ENCODE data around the gene CCL24. TPM values are rescaled to one million over a fixed set of nuclear protein-coding genes. Genes with fewer than 3 reads are reported as not detected.

The CCL24 gene
- 0.44 TPM in 1 of 2 replicates, not detected in the other for total RNA-seq

GRCh38 chr7:75813781-75814236 lies at the start of gene CCL24:
TSS of gene CCL24 (minus strand) at chr7:75813806. CDS start at chr7:75813715, 91 bp downstream.

DNA sequence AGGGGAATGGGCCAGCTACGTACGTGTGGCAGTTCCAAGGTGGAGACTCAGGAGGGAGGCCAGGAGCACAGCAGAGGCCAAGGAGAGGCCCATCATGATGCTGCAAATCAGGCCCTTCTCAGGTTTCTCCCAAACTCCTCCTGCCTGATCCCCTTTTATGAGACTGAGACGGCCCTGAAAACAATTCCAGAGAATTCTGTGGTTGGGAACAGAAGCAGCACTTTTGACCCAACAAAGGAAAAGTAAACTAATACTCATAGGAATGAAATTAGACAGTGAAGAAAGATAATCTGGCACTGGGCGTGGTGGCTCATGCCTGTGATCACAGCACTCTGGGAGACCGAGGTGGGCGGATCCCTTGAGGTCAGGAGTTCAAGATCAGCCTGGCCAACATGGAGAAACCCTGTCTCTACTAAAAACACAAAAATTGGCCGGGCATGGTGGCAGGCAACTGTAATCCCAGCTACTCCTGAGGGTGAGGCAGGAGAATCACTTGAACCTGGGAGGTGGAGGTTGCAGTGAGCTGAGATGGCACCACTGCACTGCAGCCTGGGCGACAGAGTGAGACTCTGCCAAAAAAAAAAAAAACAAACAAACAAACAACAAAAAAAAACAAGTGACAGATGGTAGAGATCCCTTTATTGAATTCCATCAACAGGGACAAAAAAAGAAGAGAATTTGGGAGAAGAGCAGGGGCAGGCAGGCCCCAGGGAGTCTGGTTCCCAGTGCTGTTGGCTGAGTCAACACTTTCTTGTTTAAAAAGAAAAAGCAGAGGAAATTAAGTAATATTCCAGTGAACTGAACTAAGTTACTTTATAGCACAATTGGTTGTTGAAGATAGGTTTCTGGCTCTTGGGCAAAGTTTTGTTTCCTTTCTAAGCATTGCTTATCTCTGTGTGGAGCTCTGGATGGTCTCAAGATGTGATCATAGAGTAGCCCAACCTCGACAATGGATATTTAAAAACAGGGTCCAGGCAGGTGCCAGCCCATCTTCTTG lies 41.2 kb downstream of the CCL24 start, which contains the start of gene CCL26:
TSS of gene CCL26 (minus strand) at position 131 of the 997 bp plus-strand sequence. CDS start at position 96, 35 bp downstream.

Other genes with a start within 250 kb of the CCL24 start
- 18.4 and 22.3 TPM in 2 replicates for gene HIP1, start 74.9 kb downstream of the CCL24 start, total RNA-seq
- 0.88 TPM in 1 of 2 replicates, not detected in the other for gene CCL26, start 41.6 kb downstream of the CCL24 start, total RNA-seq
- 35.4 and 87.5 TPM in 2 replicates for gene RHBDD2, start 65.2 kb upstream of the CCL24 start, total RNA-seq
- gene POR, start 101.3 kb upstream of the CCL24 start, total RNA-seq: 70.2 and 158 TPM in 2 replicates
- gene TMEM120A, start 180.8 kb upstream of the CCL24 start, total RNA-seq: 19.0 and 38.7 TPM in 2 replicates
- gene STYXL1, start 234.2 kb upstream of the CCL24 start, total RNA-seq: 45.7 and 54.7 TPM in 2 replicates
- 47.0 and 70.0 TPM in 2 replicates for gene MDH2, start 234.3 kb upstream of the CCL24 start, total RNA-seq

Data from placental pericyte (primary cell).